Activated CD8-positive, alpha-beta T cell treated with anti-CD3 and anti-CD28 coated beads for 36 hours (primary cell): ENCODE data around the gene MAGI2. TPM values are rescaled to one million over a fixed set of nuclear protein-coding genes. Genes with fewer than 3 reads are reported as not detected.

Source experiments
- ATAC-seq: fragments of 200-7000 bp; cut with Tn5 transposase; one replicate; pipeline ENCODE4 v1.10.0; 2021; ENCODE audit warnings: mild to moderate bottlenecking, moderate library complexity
- CTCF ChIA-PET: fragments of 350-600 bp; sonication (Branson Sonifier 250); formaldehyde crosslinking; loops from one replicate; lab custom pipeline; 2021; ENCODE audit warnings: antibody characterized with exemption; lab: Charles Lee
- POLR2A ChIA-PET: fragments of 350-600 bp; sonication (Branson Sonifier 250); formaldehyde crosslinking; loops from one replicate; lab custom pipeline; 2021; ENCODE audit warnings: antibody characterized with exemption; lab: Charles Lee
- DNase-seq: peaks from one replicate; pipeline ENCODE4 v3.0.0-alpha.2; 2020
- H3K27ac Mint-ChIP-seq: one replicate; pipeline ENCODE4 v1.8.0; 2021; ENCODE audit warnings: mild to moderate bottlenecking, mixed read lengths
- H3K27me3 Mint-ChIP-seq: one replicate; pipeline ENCODE4 v1.8.0; 2021; ENCODE audit warnings: mixed read lengths
- H3K36me3 Mint-ChIP-seq: one replicate; pipeline ENCODE4 v1.8.0; 2021; ENCODE audit warnings: low read depth, mixed read lengths
- H3K4me1 Mint-ChIP-seq: one replicate; pipeline ENCODE4 v1.8.0; 2021; ENCODE audit warnings: low read depth, mixed read lengths
- H3K4me3 Mint-ChIP-seq: one replicate; pipeline ENCODE4 v1.8.0; 2021; ENCODE audit warnings: mild to moderate bottlenecking, moderate library complexity, mixed read lengths
- H3K9me3 Mint-ChIP-seq: one replicate; pipeline ENCODE4 v1.8.0; 2021; ENCODE audit warnings: mixed read lengths
- CTCF ChIP-seq: fragments of 200-600 bp; IDR thresholded peaks from one replicate; pipeline ENCODE4 v1.8.0; 2022; ENCODE audit warnings: antibody characterized with exemption, mild to moderate bottlenecking
- intact Hi-C: fragments of 100-400 bp; cut with micrococcal nuclease; formaldehyde crosslinking; loops from one replicate; pipeline ENCODE4 v1.10.0; 2022
- total RNA-seq, 2 experiments: library from RNA; stranded (reverse); gene quantifications; one replicate each; pipeline ENCODE4 v1.2.3, GENCODE V29; 2021

The MAGI2 gene
- total RNA-seq, 2 experiments from 2014 or later = 0.04 to 0.09 TPM

GRCh38 chr7:79401254-79401653 lies 52.2 kb downstream of the MAGI2 start:
- Mint-ChIP-seq H3K4me3 (no peak overlapping the region), H3K36me3 (no peaks in the 10 kb centered on the region), H3K27me3 (no peaks in the 10 kb centered on the region), H3K27ac (no peak overlapping the region), H3K9me3 (no peaks in the 10 kb centered on the region), H3K4me1 (no peaks in the 10 kb centered on the region)
- no peak for ATAC-seq
- intact Hi-C loops = no loop called here
- no peak for DNase-seq
- TF ChIP-seq CTCF = no peak
- ChIA-PET POLR2A (no interaction called here), CTCF (no interaction called here)

- ATAC-seq (no peak), DNase-seq (no peak)
- Mint-ChIP-seq H3K4me1 (no peaks in the 10 kb centered on the region), H3K36me3 (no peaks in the 10 kb centered on the region), H3K27ac (no peak overlapping the region), H3K4me3 (no peak overlapping the region), H3K9me3 (no peaks in the 10 kb centered on the region), H3K27me3 (no peaks in the 10 kb centered on the region)
- intact Hi-C loops = no loop called here
- CTCF ChIA-PET = no interaction called here
- POLR2A ChIA-PET = no interaction called here
- TF ChIP-seq CTCF = no peak
These were observed 53.2 kb downstream of the MAGI2 start for GRCh38 chr7:79400222-79400621.

- H3K36me3 Mint-ChIP-seq = no peaks in the 10 kb centered on the region
- DNase-seq = no peak
- TF ChIP-seq CTCF = no peak
- ChIA-PET POLR2A (no interaction called here), CTCF (no interaction called here)
- no peak overlapping the region for H3K4me3 Mint-ChIP-seq
- no peak overlapping the region for H3K27ac Mint-ChIP-seq
- intact Hi-C loops = no loop called here
- no peak for ATAC-seq
- no peaks in the 10 kb centered on the region for H3K4me1 Mint-ChIP-seq
- no peaks in the 10 kb centered on the region for H3K9me3 Mint-ChIP-seq
- no peaks in the 10 kb centered on the region for H3K27me3 Mint-ChIP-seq
These were observed 55.2 kb downstream of the MAGI2 start for GRCh38 chr7:79398138-79398749.

GRCh38 chr7:79386688-79387422 lies 66.6 kb downstream of the MAGI2 start:
- TF ChIP-seq CTCF = no peak
- Mint-ChIP-seq H3K36me3 (no peaks in the 10 kb centered on the region), H3K4me3 (no peak overlapping the region), H3K9me3 (peaks cover under 1% of the 10 kb centered on the region), H3K4me1 (no peaks in the 10 kb centered on the region), H3K27me3 (no peaks in the 10 kb centered on the region), H3K27ac (no peak overlapping the region)
- ChIA-PET POLR2A (no interaction called here), CTCF (no interaction called here)
- ATAC-seq (no peak), DNase-seq (no peak)
- intact Hi-C loops = no loop called here

GRCh38 chr7:79381921-79382320 lies 71.5 kb downstream of the MAGI2 start:
- ChIA-PET POLR2A (no interaction called here), CTCF (no interaction called here)
- Mint-ChIP-seq H3K36me3 (no peaks in the 10 kb centered on the region), H3K4me3 (no peak overlapping the region), H3K27ac (no peak overlapping the region), H3K4me1 (no peaks in the 10 kb centered on the region), H3K27me3 (no peaks in the 10 kb centered on the region), H3K9me3 (peaks cover 2% of the 10 kb centered on the region)
- intact Hi-C loops = no loop called here
- no peak for TF ChIP-seq CTCF
- DNase-seq = no peak
- no peak for ATAC-seq
